OCI-LY7 (cell line): Measurements from ENCODE around the gene VAT1L.

ENCODE experiments used
- EZH2phosphoT487 ChIP-seq: fragments of 200-600 bp; sonication (generic); IDR thresholded peaks from 2 replicates; pipeline ENCODE4 v1.6.1; 2018; ENCODE audit warnings: low read depth, borderline replicate concordance, mild to moderate bottlenecking, mixed run types, antibody characterized with exemption, low read length, moderate library complexity, mixed read lengths
- TF ChIP-seq, protein P1 (sequence below): fragments of 200-600 bp; sonication (generic); conservative IDR thresholded peaks from 2 replicates; pipeline ENCODE4 v1.5.1; 2014; ENCODE audit warnings: mild to moderate bottlenecking, antibody characterized with exemption, low read length, moderate library complexity, mixed read lengths

- TF ChIP-seq, protein P1, sequence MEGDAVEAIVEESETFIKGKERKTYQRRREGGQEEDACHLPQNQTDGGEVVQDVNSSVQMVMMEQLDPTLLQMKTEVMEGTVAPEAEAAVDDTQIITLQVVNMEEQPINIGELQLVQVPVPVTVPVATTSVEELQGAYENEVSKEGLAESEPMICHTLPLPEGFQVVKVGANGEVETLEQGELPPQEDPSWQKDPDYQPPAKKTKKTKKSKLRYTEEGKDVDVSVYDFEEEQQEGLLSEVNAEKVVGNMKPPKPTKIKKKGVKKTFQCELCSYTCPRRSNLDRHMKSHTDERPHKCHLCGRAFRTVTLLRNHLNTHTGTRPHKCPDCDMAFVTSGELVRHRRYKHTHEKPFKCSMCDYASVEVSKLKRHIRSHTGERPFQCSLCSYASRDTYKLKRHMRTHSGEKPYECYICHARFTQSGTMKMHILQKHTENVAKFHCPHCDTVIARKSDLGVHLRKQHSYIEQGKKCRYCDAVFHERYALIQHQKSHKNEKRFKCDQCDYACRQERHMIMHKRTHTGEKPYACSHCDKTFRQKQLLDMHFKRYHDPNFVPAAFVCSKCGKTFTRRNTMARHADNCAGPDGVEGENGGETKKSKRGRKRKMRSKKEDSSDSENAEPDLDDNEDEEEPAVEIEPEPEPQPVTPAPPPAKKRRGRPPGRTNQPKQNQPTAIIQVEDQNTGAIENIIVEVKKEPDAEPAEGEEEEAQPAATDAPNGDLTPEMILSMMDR: no peak
- TF ChIP-seq EZH2phosphoT487: no peak
Measured at GRCh38 chr16:77899416-77899815, 111.1 kb downstream of the VAT1L start.
